T-helper 1 cell treated with Interleukin-12 subunit alpha and Interleukin-12 subunit beta and Interleukin-4 antibody, amounts not matched to agents 30 μg/mL and 1 μg/mL, for 36 hours (primary cell): Measurements from ENCODE around the gene LRCH1.

Experiments used
- H3K27ac Mint-ChIP-seq: one replicate; pipeline ENCODE4 v1.8.0; 2021; ENCODE audit warnings: mild to moderate bottlenecking, mixed read lengths
- H3K27me3 Mint-ChIP-seq: one replicate; pipeline ENCODE4 v1.8.0; 2021; ENCODE audit warnings: low read depth, mixed read lengths
- H3K36me3 Mint-ChIP-seq: one replicate; pipeline ENCODE4 v1.8.0; 2021; ENCODE audit warnings: low read depth, mixed read lengths
- H3K4me1 Mint-ChIP-seq: one replicate; pipeline ENCODE4 v1.8.0; 2021; ENCODE audit warnings: low read depth, mixed read lengths
- H3K4me3 Mint-ChIP-seq: one replicate; pipeline ENCODE4 v1.8.0; 2021; ENCODE audit warnings: mild to moderate bottlenecking, moderate library complexity, mixed read lengths
- H3K9me3 Mint-ChIP-seq: one replicate; pipeline ENCODE4 v1.8.0; 2021; ENCODE audit warnings: mixed read lengths

LRCH1 gene

DNA sequence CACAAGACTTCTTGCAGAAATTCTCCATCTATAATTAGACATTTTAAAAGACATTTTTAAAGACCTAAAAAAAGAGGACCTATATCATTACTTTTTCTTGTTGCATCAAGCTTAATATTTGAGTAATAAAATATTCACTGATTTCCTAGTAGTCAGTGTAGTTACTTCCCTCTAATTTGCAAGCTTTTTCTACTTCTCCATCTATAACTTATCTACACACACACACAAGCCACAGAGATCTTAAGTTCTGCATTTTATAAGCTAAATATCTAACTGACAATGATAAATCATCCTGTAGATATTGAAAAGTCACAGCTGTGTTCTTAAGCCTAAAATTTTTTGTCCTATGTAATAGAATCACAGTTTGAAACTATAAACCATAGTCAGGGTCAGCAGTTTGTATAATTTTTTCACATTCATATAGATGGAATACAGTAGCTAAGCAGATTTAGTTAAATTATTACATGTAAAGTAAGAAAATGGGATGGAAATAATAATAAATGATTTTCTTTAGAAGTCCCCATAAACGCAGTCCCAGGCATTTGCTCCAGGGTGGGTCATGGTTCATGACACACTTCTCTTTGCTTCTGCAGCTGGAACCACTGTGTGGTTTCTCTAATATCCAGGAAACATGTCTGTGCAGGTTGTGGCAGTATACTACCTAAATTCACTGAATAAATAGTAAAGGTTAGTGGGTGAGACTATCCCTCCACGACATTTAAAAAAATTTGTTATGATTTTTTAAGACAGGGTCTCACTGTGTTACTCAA lies 183.8 kb downstream of the LRCH1 start:
- Mint-ChIP-seq H3K4me3 (no peak overlapping the region), H3K27me3 (no peaks in the 10 kb centered on the region), H3K9me3 (no peaks in the 10 kb centered on the region), H3K4me1 (peaks cover 2% of the 10 kb centered on the region), H3K36me3 (peaks cover 14% of the 10 kb centered on the region), H3K27ac (no peak overlapping the region)

- Mint-ChIP-seq H3K36me3 (peaks cover 13% of the 10 kb centered on the region), H3K4me1 (peaks cover 2% of the 10 kb centered on the region), H3K27me3 (no peaks in the 10 kb centered on the region), H3K4me3 (no peak overlapping the region), H3K9me3 (no peaks in the 10 kb centered on the region), H3K27ac (no peak overlapping the region)
Measured at GRCh38 chr13:46738055-46738454, 185.1 kb downstream of the LRCH1 start.

DNA sequence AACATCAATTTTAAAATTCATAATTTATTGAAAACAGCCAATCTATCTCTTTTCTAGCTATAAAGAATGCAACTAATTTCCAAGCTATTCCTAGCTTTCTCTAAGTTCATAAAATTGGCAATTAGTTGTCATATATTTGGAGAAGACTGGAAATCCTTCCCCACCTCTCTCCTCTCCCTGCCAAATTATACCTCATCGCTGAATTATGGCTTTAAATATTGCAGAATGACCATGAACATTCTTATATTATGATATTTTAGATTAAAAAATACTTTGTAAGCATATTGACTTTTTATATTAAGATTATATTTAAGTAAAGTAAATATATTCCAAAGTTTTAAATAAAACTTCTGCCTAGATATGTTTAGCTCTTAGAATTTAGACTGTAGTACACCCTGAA lies 185.8 kb downstream of the LRCH1 start:
- Mint-ChIP-seq H3K27ac (no peak overlapping the region), H3K27me3 (no peaks in the 10 kb centered on the region), H3K4me1 (peaks cover 2% of the 10 kb centered on the region), H3K9me3 (no peaks in the 10 kb centered on the region), H3K36me3 (peaks cover 13% of the 10 kb centered on the region), H3K4me3 (no peak overlapping the region)

- no peak overlapping the region for H3K4me3 Mint-ChIP-seq
- H3K27ac Mint-ChIP-seq = no peak overlapping the region
- peaks cover 2% of the 10 kb centered on the region for H3K4me1 Mint-ChIP-seq
- H3K9me3 Mint-ChIP-seq = no peaks in the 10 kb centered on the region
- peaks cover 13% of the 10 kb centered on the region for H3K36me3 Mint-ChIP-seq
- no peaks in the 10 kb centered on the region for H3K27me3 Mint-ChIP-seq
Measured at GRCh38 chr13:46739447-46740098, 186.6 kb downstream of the LRCH1 start.

DNA sequence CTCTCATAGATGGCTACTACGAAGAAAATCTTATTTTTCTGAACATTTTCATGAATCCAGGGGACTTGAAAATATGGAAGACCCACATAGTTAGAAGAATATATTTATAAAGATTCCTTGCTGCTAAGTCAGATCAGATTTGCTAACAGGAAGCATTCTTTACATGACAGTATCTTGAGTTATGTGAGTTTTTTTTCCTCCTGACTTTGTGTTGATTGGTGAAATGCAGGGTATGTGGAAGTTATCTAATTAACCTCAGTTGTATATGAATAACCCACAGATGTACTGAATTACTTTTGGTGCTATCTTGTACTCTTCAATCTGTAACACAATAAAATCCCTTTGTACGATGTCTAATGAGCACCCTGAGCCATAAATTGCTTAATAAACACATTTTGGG lies 190.2 kb downstream of the LRCH1 start:
- Mint-ChIP-seq H3K27me3 (no peaks in the 10 kb centered on the region), H3K27ac (no peak overlapping the region), H3K4me3 (no peak overlapping the region), H3K9me3 (no peaks in the 10 kb centered on the region), H3K4me1 (no peaks in the 10 kb centered on the region), H3K36me3 (peaks cover 29% of the 10 kb centered on the region)

- Mint-ChIP-seq H3K36me3 (peaks cover 39% of the 10 kb centered on the region), H3K27ac (no peak overlapping the region)
Measured at GRCh38 chr13:46745062-46745461, 192.1 kb downstream of the LRCH1 start.

GRCh38 chr13:46745706-46746105 lies 192.7 kb downstream of the LRCH1 start:
- H3K4me3 Mint-ChIP-seq = no peak overlapping the region
- peaks cover 43% of the 10 kb centered on the region for H3K36me3 Mint-ChIP-seq
- H3K27ac Mint-ChIP-seq = no peak overlapping the region
- no peaks in the 10 kb centered on the region for H3K9me3 Mint-ChIP-seq
- peaks cover 7% of the 10 kb centered on the region for H3K4me1 Mint-ChIP-seq
- H3K27me3 Mint-ChIP-seq = no peaks in the 10 kb centered on the region

More at GRCh38 chr13:46745062-46745461, 192.1 kb downstream of the LRCH1 start:
- H3K4me3 Mint-ChIP-seq = no peak overlapping the region
- no peaks in the 10 kb centered on the region for H3K9me3 Mint-ChIP-seq
- peaks cover under 1% of the 10 kb centered on the region for H3K4me1 Mint-ChIP-seq
- no peaks in the 10 kb centered on the region for H3K27me3 Mint-ChIP-seq

- no peaks in the 10 kb centered on the region for H3K9me3 Mint-ChIP-seq
- peaks cover 43% of the 10 kb centered on the region for H3K36me3 Mint-ChIP-seq
- no peak overlapping the region for H3K27ac Mint-ChIP-seq
- H3K4me3 Mint-ChIP-seq = no peak overlapping the region
- no peaks in the 10 kb centered on the region for H3K27me3 Mint-ChIP-seq
- H3K4me1 Mint-ChIP-seq = peaks cover 19% of the 10 kb centered on the region
Measured at GRCh38 chr13:46747031-46747820, 194.3 kb downstream of the LRCH1 start.

GRCh38 chr13:46748300-46748699 lies 195.3 kb downstream of the LRCH1 start:
- H3K9me3 Mint-ChIP-seq = no peaks in the 10 kb centered on the region
- H3K27ac Mint-ChIP-seq = no peak overlapping the region
- H3K4me1 Mint-ChIP-seq = peaks cover 23% of the 10 kb centered on the region
- no peak overlapping the region for H3K4me3 Mint-ChIP-seq
- no peaks in the 10 kb centered on the region for H3K27me3 Mint-ChIP-seq
- peaks cover 45% of the 10 kb centered on the region for H3K36me3 Mint-ChIP-seq

DNA sequence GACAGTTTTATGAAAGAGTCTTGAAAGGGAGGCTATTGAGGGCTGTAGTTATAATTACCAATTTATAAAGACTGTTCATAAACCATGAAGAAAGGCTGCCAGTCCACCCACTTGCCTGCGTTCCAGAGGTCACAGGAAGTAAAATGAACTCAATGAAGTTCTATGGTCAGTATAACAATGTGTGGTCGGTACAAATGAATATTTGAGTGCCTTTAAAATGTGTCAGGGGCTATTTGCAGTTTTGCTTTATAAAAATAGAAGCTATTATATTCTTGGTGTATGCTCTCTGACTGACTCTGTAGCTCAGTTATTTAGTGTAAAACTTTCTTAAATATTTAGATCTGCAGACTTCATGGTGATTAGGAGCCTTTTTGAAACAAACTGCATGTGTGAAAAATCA lies 197.0 kb downstream of the LRCH1 start:
- Mint-ChIP-seq H3K4me3 (no peak overlapping the region), H3K27ac (no peak overlapping the region), H3K36me3 (peaks cover 47% of the 10 kb centered on the region), H3K27me3 (no peaks in the 10 kb centered on the region), H3K4me1 (peaks cover 32% of the 10 kb centered on the region), H3K9me3 (no peaks in the 10 kb centered on the region)

- peaks cover 32% of the 10 kb centered on the region for H3K4me1 Mint-ChIP-seq
- peak overlapping the region; percentile 83 for H3K27ac Mint-ChIP-seq
- H3K36me3 Mint-ChIP-seq = peaks cover 35% of the 10 kb centered on the region
- H3K9me3 Mint-ChIP-seq = no peaks in the 10 kb centered on the region
- H3K4me3 Mint-ChIP-seq = peak overlapping the region; percentile 33
- H3K27me3 Mint-ChIP-seq = no peaks in the 10 kb centered on the region
Measured at GRCh38 chr13:46751811-46752635, 199.1 kb downstream of the LRCH1 start.

DNA sequence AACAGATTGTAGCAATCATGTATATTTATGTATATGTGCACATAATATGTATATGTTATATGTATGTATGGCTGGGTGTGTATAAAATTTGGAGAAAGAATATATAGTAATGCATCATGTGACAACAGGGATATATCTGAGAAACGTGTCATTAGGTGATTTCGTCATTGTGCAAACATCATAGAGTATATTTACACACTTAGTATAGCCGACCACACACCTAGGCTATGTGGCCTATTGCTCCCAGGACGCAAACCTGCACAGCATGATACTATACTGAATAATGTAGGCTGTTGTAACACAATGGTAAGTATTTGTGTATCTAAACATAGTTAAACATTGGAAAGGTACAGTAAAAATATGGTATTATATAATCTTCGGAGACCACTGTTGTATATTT lies 200.2 kb downstream of the LRCH1 start:
- Mint-ChIP-seq H3K9me3 (no peaks in the 10 kb centered on the region), H3K36me3 (peaks cover 29% of the 10 kb centered on the region), H3K4me3 (peak overlapping the region; percentile 25), H3K4me1 (peaks cover 34% of the 10 kb centered on the region), H3K27ac (no peak overlapping the region), H3K27me3 (no peaks in the 10 kb centered on the region)

DNA sequence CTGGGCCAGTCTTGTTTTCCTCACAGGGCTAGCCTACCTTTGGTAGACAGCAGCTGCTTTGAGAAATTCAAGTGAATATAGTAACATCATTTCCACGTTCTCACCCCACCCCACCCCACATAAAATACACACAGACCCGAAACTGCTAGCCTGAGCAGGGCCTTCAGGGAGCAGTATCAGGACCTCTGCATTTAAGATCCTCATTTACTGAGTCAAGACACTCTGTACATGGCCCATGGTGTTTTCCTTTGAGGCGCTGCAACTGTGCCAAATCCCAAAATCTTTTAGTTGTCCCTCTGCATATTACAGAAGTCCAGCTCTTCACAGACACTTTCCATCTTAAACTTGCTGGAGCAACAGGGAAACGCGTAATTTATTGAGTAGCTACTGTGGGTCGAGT lies 200.9 kb downstream of the LRCH1 start:
- Mint-ChIP-seq H3K9me3 (no peaks in the 10 kb centered on the region), H3K4me1 (peaks cover 36% of the 10 kb centered on the region), H3K27me3 (no peaks in the 10 kb centered on the region), H3K27ac (no peak overlapping the region), H3K36me3 (peaks cover 23% of the 10 kb centered on the region), H3K4me3 (no peak overlapping the region)

DNA sequence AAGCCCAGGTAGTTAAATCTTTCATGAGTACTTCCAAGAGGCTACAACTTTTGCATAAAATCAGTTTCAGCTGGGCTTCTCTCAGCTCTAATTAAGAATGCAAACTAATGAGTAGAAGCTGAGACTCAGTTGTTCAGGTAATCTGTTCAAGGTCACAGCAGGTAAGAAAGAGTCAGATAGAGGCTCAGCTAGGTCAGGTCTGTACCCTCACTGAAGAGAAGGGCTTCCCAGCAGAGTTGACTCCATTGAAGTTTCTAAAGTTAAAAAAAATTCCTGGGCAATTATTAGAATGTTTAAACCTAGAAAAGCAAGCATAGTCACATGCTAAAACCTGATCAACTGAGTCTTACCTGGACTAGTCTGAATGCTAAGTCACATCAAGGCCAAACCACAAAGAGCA lies 201.8 kb downstream of the LRCH1 start:
- no peak overlapping the region for H3K27ac Mint-ChIP-seq
- H3K27me3 Mint-ChIP-seq = no peaks in the 10 kb centered on the region
- H3K9me3 Mint-ChIP-seq = no peaks in the 10 kb centered on the region
- H3K36me3 Mint-ChIP-seq = peaks cover 19% of the 10 kb centered on the region
- no peak overlapping the region for H3K4me3 Mint-ChIP-seq
- H3K4me1 Mint-ChIP-seq = peaks cover 36% of the 10 kb centered on the region
